Activated T-helper 17 cell treated with anti-CD3 and anti-CD28 coated beads, Interleukin-2, amount 50 U/mL, for 72 hours (primary cell): Measurements from ENCODE around the gene PSMC4. TPM values are rescaled to one million over a fixed set of nuclear protein-coding genes. Genes with fewer than 3 reads are reported as not detected.
"Not testable (repeated sequence)": the region's sequence is repeated elsewhere in the genome, so short reads cannot be mapped to it uniquely, and the experiment has no call there.

Experiments
- ATAC-seq: fragments of 150-1000 bp; cut with Tn5 transposase; replicated peaks from 2 replicates; pipeline ENCODE4 v1.10.0; 2021; ENCODE audit warnings: mild to moderate bottlenecking, moderate library complexity
- H3K27ac Mint-ChIP-seq: one replicate; pipeline ENCODE4 v1.8.0; 2022; ENCODE audit warnings: mixed read lengths
- H3K27me3 Mint-ChIP-seq: one replicate; pipeline ENCODE4 v1.8.0; 2022; ENCODE audit warnings: mixed read lengths
- H3K36me3 Mint-ChIP-seq: one replicate; pipeline ENCODE4 v1.8.0; 2022; ENCODE audit warnings: low read depth, mild to moderate bottlenecking, mixed read lengths
- H3K4me1 Mint-ChIP-seq: one replicate; pipeline ENCODE4 v1.8.0; 2022; ENCODE audit warnings: mixed read lengths
- H3K4me3 Mint-ChIP-seq: one replicate; pipeline ENCODE4 v1.8.0; 2022; ENCODE audit warnings: mild to moderate bottlenecking, mixed read lengths
- H3K9me3 Mint-ChIP-seq: one replicate; pipeline ENCODE4 v1.8.0; 2022; ENCODE audit warnings: mixed read lengths
- total RNA-seq, 2 donors: library from RNA; stranded (reverse); gene quantifications; one replicate each; pipeline ENCODE4 v1.2.3, GENCODE V29; 2022

PSMC4 gene
- total RNA-seq, 2 donors from 2014 or later: 66.4 to 121 TPM

DNA sequence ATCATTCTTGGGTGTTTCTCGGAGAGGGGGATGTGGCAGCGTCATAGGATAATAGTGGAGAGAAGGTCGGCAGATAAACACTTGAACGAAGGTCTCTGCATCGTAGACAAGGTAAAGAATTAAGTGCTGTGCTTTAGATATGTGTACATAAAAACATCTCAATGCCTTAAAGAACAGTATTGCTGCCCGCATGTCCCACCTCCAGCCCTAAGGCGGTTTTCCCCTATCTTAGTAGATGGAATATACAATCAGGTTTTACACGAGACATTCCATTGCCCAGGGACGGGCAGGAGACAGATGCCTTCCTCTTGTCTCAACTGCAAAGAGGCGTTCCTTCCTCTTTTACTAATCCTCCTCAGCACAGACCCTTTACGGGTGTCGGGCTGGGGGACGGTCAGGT is 11.6 kb upstream of the PSMC4 start:
- Mint-ChIP-seq H3K4me3 (peak overlapping the region; percentile 58), H3K27ac (peak overlapping the region; percentile 66)
- not testable (repeated sequence) for H3K36me3 Mint-ChIP-seq, H3K9me3 Mint-ChIP-seq, ATAC-seq, H3K27me3 Mint-ChIP-seq, H3K4me1 Mint-ChIP-seq

DNA sequence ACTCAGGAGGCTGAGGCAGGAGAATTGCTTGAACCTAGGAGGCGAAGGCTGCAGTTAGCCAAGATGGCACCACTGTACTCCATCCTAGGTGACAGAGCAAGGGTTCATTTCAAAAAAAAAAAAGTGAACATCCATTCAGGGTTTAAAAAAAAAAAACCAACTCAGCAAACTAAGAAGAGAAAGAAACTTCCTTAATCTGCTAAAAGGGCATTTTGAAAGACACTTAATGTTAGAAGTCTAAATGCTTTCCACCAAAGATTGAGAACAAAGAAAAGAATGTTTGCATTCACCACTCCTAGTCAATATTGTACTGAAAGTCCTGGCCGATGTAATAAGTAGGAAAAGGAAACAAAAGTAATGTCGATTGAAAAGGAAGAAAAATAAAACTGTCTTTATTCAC is 7.1 kb upstream of the PSMC4 start:
- H3K27me3 Mint-ChIP-seq: no peaks in the 10 kb centered on the region
- no peak overlapping the region for H3K4me3 Mint-ChIP-seq
- H3K36me3 Mint-ChIP-seq: peaks cover under 1% of the 10 kb centered on the region
- ATAC-seq: no peak
- peaks cover 12% of the 10 kb centered on the region for H3K4me1 Mint-ChIP-seq
- H3K9me3 Mint-ChIP-seq: no peaks in the 10 kb centered on the region
- H3K27ac Mint-ChIP-seq: no peak overlapping the region

DNA sequence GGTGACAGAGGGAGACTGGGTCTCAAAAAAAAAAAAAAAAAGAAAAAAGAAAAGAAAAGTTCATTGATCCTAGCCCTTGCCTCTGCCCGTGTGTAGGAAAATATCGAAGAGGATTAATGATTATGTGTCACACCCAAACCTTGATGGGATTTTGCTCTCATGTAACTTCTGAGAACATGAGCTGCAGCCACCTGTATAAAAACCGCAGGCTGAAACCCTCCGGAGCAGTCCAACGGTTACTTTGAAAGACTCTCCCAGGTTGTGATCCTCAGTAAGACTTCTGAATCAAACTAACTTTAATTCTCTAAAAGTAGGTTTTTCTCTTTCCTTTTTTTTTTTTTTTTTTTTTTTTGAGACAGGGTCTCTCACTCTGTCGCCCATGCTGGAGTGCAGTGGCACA is 4.3 kb upstream of the PSMC4 start:
- H3K27me3 Mint-ChIP-seq: no peaks in the 10 kb centered on the region
- no peaks in the 10 kb centered on the region for H3K9me3 Mint-ChIP-seq
- no peak for ATAC-seq
- peaks cover 18% of the 10 kb centered on the region for H3K4me1 Mint-ChIP-seq
- no peak overlapping the region for H3K27ac Mint-ChIP-seq
- peaks cover 28% of the 10 kb centered on the region for H3K36me3 Mint-ChIP-seq
- no peak overlapping the region for H3K4me3 Mint-ChIP-seq

DNA sequence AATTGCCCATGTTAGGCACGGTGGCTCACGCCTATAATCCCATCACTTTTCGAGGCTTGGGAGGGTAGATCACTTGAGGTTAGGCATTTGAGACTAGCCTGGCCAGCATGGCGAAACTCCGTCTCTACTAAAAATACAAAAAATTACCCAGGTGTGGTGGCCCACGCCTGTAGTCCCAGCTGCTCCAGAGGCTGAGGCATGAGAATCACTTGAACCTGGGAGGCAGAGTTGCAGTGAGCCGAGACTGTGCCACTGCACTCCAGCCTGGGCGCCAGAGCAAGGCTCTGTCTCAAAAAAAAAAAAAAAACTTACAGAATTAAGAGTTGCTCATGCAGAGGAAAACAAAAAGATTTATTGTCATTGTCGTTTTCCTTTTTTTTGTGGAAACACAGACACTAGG is 3.4 kb upstream of the PSMC4 start:
- no peak overlapping the region for H3K4me3 Mint-ChIP-seq
- H3K27ac Mint-ChIP-seq: peak overlapping the region; percentile 46
- no peaks in the 10 kb centered on the region for H3K27me3 Mint-ChIP-seq
- no peak for ATAC-seq
- peaks cover 21% of the 10 kb centered on the region for H3K4me1 Mint-ChIP-seq
- H3K36me3 Mint-ChIP-seq: peaks cover 37% of the 10 kb centered on the region
- H3K9me3 Mint-ChIP-seq: no peaks in the 10 kb centered on the region

DNA sequence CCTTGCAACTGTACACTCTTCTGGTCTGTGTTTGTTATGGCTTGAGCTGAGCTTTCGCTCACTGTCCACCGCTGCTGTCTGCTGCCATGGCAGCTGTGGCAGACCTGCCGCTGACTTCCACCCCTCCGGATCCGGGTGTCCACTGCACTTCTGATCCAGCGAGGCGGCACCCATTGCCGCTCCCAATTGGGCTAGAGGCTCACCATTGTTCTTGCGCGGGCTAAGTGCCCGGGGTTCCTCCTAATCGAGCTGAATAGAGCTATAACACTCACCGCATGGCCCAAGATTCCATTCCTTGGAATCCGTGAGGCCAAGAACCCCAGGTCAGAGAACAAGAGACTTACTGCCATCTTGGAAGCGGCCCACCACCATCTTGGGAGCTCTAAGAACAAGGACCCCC is 2.2 kb upstream of the PSMC4 start:
- Mint-ChIP-seq H3K4me1 (peaks cover 25% of the 10 kb centered on the region), H3K27me3 (no peaks in the 10 kb centered on the region)

DNA sequence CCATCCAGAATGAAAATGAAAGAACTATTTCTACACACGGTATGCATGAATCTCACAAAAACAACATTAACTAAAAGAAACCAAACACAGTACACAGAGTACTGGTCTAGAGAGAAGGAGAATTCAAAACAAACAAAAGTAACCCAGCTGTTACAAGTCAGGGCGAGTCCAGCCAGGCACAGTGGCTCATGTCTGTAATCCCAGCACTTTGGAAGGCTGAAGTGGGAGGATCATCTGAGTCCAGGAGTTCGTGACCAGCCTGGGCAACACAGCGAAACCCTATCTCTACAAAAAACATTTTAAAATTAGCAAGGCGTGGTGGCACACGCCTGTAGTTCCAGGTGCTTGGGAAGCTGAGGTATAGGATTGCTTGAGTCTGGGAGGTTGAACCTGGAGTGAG is 1.7 kb upstream of the PSMC4 start:
- H3K27ac Mint-ChIP-seq: peak overlapping the region; percentile 99
- H3K9me3 Mint-ChIP-seq: no peaks in the 10 kb centered on the region
- peak overlapping the region; percentile 97 for H3K4me3 Mint-ChIP-seq
- H3K27me3 Mint-ChIP-seq: no peaks in the 10 kb centered on the region
- H3K36me3 Mint-ChIP-seq: peaks cover 54% of the 10 kb centered on the region
- no peak for ATAC-seq
- peaks cover 27% of the 10 kb centered on the region for H3K4me1 Mint-ChIP-seq

More for the DNA sequence above, 2.2 kb upstream of the PSMC4 start:
- no peaks in the 10 kb centered on the region for H3K9me3 Mint-ChIP-seq
- no peak for ATAC-seq
- H3K27ac Mint-ChIP-seq: peak overlapping the region; percentile 99
- peak overlapping the region; percentile 97 for H3K4me3 Mint-ChIP-seq
- peaks cover 50% of the 10 kb centered on the region for H3K36me3 Mint-ChIP-seq

DNA sequence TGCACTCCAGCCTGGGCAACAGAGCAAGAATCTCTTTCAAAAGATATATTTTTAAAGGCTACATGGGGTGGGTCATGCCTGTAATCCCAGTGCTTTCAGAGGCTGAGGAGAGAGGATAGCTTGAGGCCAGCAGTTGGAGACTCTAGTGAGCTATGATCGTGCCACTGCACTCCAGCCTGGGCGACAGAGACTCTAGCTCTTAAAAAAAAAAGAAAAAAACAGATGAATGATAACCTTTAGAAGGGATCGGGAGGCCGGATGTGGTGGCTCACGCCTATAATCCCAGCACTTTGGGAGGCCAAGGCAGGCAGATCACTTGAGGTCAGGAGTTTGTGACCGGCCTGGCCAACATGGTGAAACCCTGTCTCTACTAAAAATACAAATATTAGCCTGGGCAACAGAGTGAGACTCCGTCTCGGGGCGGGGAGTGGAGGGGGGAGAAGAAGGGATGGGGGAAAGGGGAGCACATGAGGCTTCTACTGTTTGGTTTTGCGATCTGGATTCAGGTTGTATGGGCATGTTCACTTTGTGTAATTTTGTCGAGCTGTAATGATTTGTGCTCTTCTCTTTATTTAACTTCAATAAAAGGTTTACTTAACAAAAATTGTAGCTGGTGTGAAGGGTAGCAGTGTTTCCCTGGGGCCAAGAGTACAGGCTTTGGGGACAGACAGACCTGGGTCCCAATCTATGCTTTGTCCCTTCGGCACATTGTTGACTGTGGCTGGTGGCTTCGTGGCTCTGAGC is 1.1 kb upstream of the PSMC4 start:
- Mint-ChIP-seq H3K27ac (peak overlapping the region; percentile 99), H3K27me3 (no peaks in the 10 kb centered on the region), H3K4me1 (peaks cover 27% of the 10 kb centered on the region), H3K4me3 (peak overlapping the region; percentile 97), H3K36me3 (peaks cover 60% of the 10 kb centered on the region), H3K9me3 (no peaks in the 10 kb centered on the region)
- ATAC-seq: no peak

DNA sequence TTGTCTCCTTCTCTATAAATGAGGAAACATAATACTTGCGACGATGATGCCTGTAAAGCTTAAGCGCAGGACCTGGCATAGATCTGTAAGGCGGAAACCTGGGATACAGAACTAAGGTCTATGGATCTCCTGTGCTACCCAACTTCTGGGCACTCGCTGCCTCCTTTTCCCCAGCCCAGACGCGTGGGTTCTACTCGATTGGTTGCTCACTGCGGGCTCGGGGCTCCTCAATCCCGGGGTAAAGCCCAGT is 615 bp upstream of the PSMC4 start:
- H3K36me3 Mint-ChIP-seq: peaks cover 65% of the 10 kb centered on the region
- H3K27ac Mint-ChIP-seq: peak overlapping the region; percentile 99
- H3K4me3 Mint-ChIP-seq: peak overlapping the region; percentile 97
- H3K4me1 Mint-ChIP-seq: peaks cover 27% of the 10 kb centered on the region
- no peaks in the 10 kb centered on the region for H3K9me3 Mint-ChIP-seq
- ATAC-seq: peak; percentile 38
- H3K27me3 Mint-ChIP-seq: no peaks in the 10 kb centered on the region

DNA sequence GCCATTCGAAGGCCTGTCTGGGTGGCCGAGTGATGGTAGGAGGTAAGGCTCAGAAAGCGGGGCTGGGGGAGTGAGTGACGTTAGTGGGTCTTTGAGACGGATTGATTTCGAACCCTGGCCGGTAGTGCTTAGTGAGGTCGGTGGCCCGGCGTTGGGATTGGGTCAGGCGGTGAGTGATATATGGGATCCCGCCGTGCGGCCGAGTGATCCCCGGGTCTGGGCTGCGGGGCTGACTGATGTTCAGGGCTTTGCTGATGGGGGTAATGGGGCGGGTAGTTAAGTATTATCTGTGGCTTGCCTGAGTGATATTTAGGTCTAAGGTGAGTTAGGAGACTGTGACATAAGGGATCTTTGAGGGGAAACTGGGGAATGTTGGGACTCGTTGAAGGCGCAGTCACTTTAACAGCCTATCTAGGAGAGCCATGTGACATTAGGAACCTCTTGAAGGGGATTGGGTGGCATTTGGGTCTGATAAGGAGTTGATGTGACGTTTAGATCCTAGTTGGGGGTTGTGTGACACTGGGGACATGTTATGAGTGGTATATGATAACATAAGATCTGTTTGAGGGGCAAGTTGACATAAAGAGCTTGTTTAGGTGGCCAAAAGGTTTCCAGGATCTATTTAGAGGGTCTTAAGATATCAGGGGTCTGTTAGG is 543 bp downstream of the PSMC4 start:
- Mint-ChIP-seq H3K36me3 (peaks cover 75% of the 10 kb centered on the region), H3K4me3 (peak overlapping the region; percentile 97), H3K27me3 (no peaks in the 10 kb centered on the region), H3K4me1 (peaks cover 27% of the 10 kb centered on the region), H3K9me3 (no peaks in the 10 kb centered on the region), H3K27ac (peak overlapping the region; percentile 99)
- ATAC-seq: no peak

DNA sequence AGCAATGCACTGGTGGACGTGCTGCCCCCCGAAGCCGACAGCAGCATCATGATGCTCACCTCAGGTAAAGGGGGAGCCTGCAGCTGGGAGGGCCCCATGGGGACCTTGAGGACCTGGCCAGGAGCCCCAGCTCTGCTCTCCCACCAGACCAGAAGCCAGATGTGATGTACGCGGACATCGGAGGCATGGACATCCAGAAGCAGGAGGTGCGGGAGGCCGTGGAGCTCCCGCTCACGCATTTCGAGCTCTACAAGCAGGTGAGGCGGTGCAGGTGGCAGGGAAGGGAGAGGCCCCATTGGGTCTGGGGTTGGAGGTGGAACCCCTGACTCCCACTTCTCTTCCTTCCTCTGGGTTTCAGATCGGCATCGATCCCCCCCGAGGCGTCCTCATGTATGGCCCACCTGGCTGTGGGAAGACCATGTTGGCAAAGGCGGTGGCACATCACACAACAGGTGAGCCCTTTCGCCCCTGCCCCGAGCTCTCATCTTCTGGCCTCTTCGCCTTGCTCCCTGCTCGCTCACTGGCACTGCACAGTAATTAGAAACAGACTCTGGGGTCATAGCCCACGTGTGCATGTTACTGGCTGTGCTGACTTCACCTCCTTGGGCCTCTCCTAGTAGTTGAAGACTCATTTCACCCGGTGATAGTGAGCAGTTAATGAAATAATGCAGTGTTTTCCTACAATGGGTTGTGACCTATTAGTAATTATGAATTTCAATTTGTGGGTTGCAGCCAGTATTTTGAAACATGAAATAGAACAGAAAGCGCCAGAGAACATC is 3.6 kb downstream of the PSMC4 start:
- H3K27me3 Mint-ChIP-seq: no peaks in the 10 kb centered on the region
- H3K4me1 Mint-ChIP-seq: peaks cover 14% of the 10 kb centered on the region
- no peak overlapping the region for H3K4me3 Mint-ChIP-seq
- H3K9me3 Mint-ChIP-seq: no peaks in the 10 kb centered on the region
- no peak for ATAC-seq
- H3K36me3 Mint-ChIP-seq: peaks cover 98% of the 10 kb centered on the region
- no peak overlapping the region for H3K27ac Mint-ChIP-seq

DNA sequence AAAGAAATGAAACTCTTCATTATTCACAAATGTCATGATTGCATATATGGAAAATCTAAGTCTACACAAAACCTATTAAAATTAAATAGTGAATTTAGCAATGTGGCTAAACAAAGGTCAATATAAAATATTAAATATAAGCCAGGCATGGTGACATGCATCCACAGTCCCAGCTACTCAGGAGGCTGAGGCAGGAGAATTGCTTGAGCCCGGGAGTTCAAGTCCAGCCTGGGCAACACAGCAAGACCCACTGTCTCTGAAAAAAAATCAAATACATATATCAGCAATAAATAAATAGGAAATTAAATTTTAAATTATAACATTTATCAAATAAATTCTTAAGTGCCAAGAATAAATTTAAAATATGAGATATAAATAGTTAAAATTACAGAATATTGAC is 11.9 kb downstream of the PSMC4 start:
- H3K36me3 Mint-ChIP-seq: peaks cover 73% of the 10 kb centered on the region
- ATAC-seq: no peak
- no peaks in the 10 kb centered on the region for H3K4me1 Mint-ChIP-seq
- no peaks in the 10 kb centered on the region for H3K9me3 Mint-ChIP-seq
- no peak overlapping the region for H3K27ac Mint-ChIP-seq
- H3K27me3 Mint-ChIP-seq: no peaks in the 10 kb centered on the region
- H3K4me3 Mint-ChIP-seq: no peak overlapping the region

DNA sequence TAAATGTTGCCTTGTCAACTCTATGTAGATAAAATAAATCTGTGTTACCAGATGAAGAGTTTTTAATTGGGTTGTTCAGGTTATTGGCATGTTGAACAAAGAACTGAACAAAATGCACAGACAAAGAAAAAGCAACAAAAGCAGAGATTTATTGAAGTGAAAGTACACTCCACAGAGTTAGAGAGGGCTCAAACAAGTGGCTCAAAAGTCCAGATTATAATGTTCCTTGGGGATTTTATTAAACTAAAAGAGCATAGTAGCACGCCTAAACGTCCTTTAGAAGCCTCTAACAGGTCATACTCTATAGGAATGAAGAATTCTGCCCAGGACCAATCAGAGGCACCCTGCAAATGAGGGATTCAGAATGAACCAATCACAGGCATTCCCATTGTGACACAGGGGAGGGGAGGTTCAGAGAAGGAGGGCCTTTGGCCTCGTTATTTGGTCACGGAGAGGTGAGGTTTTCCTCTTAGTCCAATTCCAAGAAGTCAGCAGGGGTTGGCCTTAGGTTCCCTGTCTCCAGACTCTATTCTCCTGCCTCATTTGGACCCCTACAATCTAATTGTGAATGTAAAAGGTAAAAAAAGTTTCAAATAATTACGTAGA is 12.8 kb downstream of the PSMC4 start:
- no peak for ATAC-seq
- H3K36me3 Mint-ChIP-seq: peaks cover 64% of the 10 kb centered on the region

DNA sequence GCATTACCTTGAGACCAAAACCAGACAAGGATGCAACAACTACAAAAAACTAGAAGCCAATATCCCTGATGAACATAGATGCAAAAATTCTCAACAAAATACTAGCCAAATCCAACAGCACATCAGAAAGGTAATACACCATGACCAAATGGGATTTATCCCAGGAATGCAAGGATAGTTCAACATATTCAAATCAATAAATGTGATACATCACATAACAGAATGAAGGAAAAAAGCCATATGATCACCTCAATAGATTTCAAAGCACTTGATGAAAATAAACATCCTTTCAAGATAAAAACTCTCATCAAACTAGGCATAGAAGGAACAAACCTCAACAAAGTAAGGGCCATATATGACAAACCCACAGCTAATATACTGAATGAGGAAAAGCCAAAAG is 15.7 kb downstream of the PSMC4 start:
- H3K27ac Mint-ChIP-seq: no peak overlapping the region
- H3K4me3 Mint-ChIP-seq: no peak overlapping the region
- peaks cover 4% of the 10 kb centered on the region for H3K4me1 Mint-ChIP-seq
- no peaks in the 10 kb centered on the region for H3K27me3 Mint-ChIP-seq
- ATAC-seq: no peak
- peaks cover 41% of the 10 kb centered on the region for H3K36me3 Mint-ChIP-seq
- H3K9me3 Mint-ChIP-seq: no peaks in the 10 kb centered on the region

More for the DNA sequence above, 12.8 kb downstream of the PSMC4 start:
- H3K4me1 Mint-ChIP-seq: no peaks in the 10 kb centered on the region
- no peak overlapping the region for H3K27ac Mint-ChIP-seq
- no peaks in the 10 kb centered on the region for H3K9me3 Mint-ChIP-seq
- no peaks in the 10 kb centered on the region for H3K27me3 Mint-ChIP-seq
- H3K4me3 Mint-ChIP-seq: no peak overlapping the region

DNA sequence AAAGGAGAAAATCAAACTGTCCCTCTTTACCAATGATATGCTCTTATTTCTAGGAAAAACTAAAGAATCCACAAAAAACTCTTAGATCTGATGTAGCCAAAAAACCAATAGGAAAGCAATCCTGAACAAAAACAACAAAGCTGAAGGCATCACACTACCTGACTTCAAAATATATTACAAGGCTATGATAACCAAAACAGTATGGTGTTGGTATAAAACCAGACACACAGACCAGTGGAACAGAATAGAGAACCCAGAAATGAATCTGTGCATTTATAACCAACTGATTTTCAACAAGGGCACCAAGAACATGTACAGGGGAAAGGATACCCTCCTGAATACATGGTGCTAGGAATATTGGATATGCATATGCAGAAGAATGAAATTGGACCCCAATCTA is 16.2 kb downstream of the PSMC4 start:
- H3K4me3 Mint-ChIP-seq: no peak overlapping the region
- H3K9me3 Mint-ChIP-seq: no peaks in the 10 kb centered on the region
- H3K27ac Mint-ChIP-seq: no peak overlapping the region
- H3K4me1 Mint-ChIP-seq: peaks cover 5% of the 10 kb centered on the region
- H3K27me3 Mint-ChIP-seq: no peaks in the 10 kb centered on the region
- ATAC-seq: no peak
- H3K36me3 Mint-ChIP-seq: peaks cover 36% of the 10 kb centered on the region

DNA sequence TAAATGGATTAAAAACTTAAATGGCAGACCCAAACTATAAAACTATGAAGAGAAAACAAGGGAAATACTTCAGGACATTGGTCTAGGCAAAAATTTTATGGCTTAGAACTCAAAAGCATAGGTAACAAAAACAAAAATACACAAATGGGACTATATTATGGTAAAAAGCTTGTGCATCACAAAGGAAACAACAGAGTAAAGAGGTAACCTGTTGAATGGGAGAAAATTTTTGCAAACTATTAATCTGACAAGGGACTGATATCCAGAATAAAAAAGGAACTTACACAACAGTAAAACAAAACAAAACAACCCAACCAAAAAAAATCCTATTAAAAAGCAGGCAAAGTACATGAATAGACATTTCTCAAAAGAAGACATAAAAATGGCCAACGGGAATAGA is 16.6 kb downstream of the PSMC4 start:
- Mint-ChIP-seq H3K36me3 (peaks cover 32% of the 10 kb centered on the region), H3K4me3 (no peak overlapping the region), H3K9me3 (no peaks in the 10 kb centered on the region), H3K4me1 (peaks cover 9% of the 10 kb centered on the region), H3K27me3 (no peaks in the 10 kb centered on the region), H3K27ac (no peak overlapping the region)
- ATAC-seq: no peak
